Muscle of leg (tissue), 11 donors: ENCODE measurements around the gene CLK2. TPM values are rescaled to one million over a fixed set of nuclear protein-coding genes. Genes with fewer than 3 reads are reported as not detected.
A peak's percentile ranks its signal among the peaks of the same experiment; 100 is the strongest.
"Not testable (repeated sequence)": the region's sequence is repeated elsewhere in the genome, so short reads cannot be mapped to it uniquely, and the experiment has no call there.

Experiments used
- DNase-seq: peaks from one replicate; pipeline ENCODE4 v3.0.0; 2013
- H3K27ac ChIP-seq: one replicate; pipeline ENCODE4 v1.5.1; 2013; ENCODE audit warnings: mild to moderate bottlenecking, low read length, control low read depth
- H3K27me3 ChIP-seq: one replicate; pipeline ENCODE4 v1.6.1; 2013; ENCODE audit warnings: low read length; ENCODE audit not compliant: control insufficient read depth, insufficient read depth
- H3K36me3 ChIP-seq: one replicate; pipeline ENCODE4 v1.6.1; 2013; ENCODE audit warnings: low read length; ENCODE audit not compliant: control insufficient read depth, insufficient read depth
- H3K4me1 ChIP-seq: one replicate; pipeline ENCODE4 v1.6.1; 2013; ENCODE audit warnings: low read length; ENCODE audit not compliant: control insufficient read depth, insufficient read depth
- H3K4me3 ChIP-seq: one replicate; pipeline ENCODE4 v1.5.1; 2013; ENCODE audit warnings: low read length, control low read depth
- H3K9me3 ChIP-seq: replicated peaks from 2 replicates; pipeline ENCODE4 v1.6.1; 2013; ENCODE audit warnings: low read depth, low read length; ENCODE audit not compliant: control insufficient read depth
- WGBS: methylation state at CpG from one replicate; pipeline ENCODE4 v1.1.5; 2013; ENCODE audit warnings: missing lambda C conversion rate; ENCODE audit not compliant: insufficient coverage; 5-methylcytosine and 5-hydroxymethylcytosine counted together
- polyA plus RNA-seq, 8 donors: library from polyadenylated mRNA; unstranded; fragments of 120-200 nt; gene quantifications; one replicate each; pipeline versions ENCODE4 v1.2.1 to v1.2.3, GENCODE V29; 2013; ENCODE audit warnings: inconsistent platforms in 1 of 8, low replicate concordance in 1 of 8; ENCODE audit not compliant: insufficient read length in 8 of 8, insufficient read depth in 1 of 8
- total RNA-seq: library from RNA; stranded (reverse); fragments of 120-200 nt; gene quantifications from one replicate; pipeline ENCODE4 v1.2.4, GENCODE V29; 2013

The CLK2 gene
- total and polyA plus RNA-seq, 9 donors: 26.1 to 50.9 (median 42.2) TPM

DNA sequence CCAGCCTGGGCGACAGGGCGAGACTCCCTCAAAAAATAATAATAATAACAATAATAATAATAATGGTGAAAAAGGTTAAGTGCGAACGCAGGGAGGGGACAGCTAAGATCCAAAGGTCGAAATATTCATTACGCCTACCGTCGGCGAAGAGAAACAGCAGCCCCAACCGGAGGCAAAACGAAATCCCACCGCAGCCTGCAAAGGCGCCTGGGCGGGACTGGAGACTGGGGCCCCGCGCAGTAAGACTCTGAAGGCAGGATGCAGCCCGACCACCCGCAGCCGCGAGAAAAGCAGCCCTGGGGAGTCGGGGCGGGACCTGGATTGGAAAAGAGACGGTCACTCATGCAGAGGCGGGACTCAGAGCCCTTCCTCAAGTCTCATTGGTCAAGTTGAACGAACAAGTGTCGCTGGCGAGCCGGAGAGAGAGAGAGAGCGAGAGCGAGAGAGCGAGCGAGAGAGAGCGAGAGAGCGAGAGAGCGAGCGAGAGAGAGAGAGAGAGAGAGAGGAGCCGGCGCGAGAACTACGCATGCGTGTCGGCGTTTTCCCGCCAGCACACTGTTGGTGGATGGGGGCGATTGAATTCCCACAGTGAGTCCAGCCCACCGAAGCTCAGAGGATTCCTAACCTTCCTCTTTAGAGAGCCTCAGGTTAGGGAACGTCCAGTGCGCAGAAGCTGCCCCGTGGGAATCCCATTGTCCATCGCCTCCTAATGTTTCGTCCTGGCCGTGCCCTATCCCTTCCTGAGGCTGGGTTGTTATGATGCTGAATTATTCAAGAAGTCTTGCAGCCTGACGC lies 28.7 kb downstream of the CLK2 start:
- Histone ChIP-seq H3K4me3 (peak overlapping the region; percentile 61), H3K27ac (peak overlapping the region; percentile 93), H3K9me3 (no peaks in the 10 kb centered on the region), H3K36me3 (peaks cover 27% of the 10 kb centered on the region), H3K27me3 (no peaks in the 10 kb centered on the region), H3K4me1 (peaks cover 32% of the 10 kb centered on the region)
- 0% methylated on average over 35 of the region's 53 CpGs for WGBS
- DNase-seq: peak; percentile 100

DNA sequence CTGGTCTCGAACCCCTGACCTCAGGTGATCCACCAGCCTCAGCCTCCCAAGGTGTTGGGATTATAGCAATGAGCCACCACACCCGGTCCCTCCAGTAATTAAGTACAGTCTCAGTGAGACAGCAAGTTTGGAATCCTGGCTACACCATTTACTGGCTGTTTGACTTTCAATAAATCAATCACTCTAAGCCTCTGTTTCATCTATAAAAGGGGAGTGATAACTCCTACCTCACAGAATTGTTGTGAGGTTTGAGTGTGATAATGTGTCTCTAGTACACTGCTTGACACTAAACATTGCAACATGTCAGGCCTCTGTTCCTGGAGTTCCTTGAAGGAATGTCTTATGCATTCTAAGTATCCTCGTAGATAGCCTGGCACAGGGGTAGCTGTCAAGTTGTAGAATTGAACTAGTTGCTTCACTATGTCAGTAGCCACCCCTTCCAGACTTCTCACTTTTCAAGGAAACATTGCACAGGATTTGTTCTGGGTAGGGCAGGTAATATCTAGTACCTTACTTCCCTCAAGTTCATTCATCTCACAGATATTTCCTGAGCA lies 30.4 kb downstream of the CLK2 start:
- H3K27ac ChIP-seq: peak overlapping the region; percentile 93
- no peak overlapping the region for H3K4me3 ChIP-seq
- no peaks in the 10 kb centered on the region for H3K27me3 ChIP-seq
- H3K9me3 ChIP-seq: no peaks in the 10 kb centered on the region
- peaks cover 19% of the 10 kb centered on the region for H3K36me3 ChIP-seq
- no peak for DNase-seq
- no CpG with 5 or more reads among the region's 3 CpGs for WGBS
- peaks cover 32% of the 10 kb centered on the region for H3K4me1 ChIP-seq

DNA sequence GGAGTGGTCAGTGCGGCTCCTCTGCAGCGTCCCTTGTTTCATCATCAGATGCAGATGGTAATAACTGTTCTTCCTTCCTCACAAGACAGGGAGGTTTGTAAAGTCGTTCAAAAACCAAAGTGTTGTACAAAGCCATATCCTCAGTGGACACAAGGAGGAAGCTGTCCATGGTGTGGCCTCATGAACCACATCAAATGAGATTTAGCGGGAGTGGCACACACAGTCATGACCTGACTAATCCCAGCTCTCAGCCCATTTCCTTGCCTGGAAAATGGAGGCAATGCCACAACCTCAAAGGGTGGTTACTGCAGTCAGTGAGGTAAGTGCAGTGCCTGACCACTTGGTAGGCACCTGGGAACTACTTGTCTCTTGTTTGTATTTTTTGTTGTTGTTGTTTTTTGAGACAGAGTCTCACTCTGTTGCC lies 31.5 kb downstream of the CLK2 start:
- Histone ChIP-seq H3K27ac (no peak overlapping the region), H3K27me3 (no peaks in the 10 kb centered on the region), H3K4me1 (peaks cover 32% of the 10 kb centered on the region), H3K9me3 (no peaks in the 10 kb centered on the region), H3K4me3 (no peak overlapping the region), H3K36me3 (peaks cover 14% of the 10 kb centered on the region)
- WGBS: 100% methylated on average over 1 of the region's 4 CpGs
- peak; percentile 38 for DNase-seq

DNA sequence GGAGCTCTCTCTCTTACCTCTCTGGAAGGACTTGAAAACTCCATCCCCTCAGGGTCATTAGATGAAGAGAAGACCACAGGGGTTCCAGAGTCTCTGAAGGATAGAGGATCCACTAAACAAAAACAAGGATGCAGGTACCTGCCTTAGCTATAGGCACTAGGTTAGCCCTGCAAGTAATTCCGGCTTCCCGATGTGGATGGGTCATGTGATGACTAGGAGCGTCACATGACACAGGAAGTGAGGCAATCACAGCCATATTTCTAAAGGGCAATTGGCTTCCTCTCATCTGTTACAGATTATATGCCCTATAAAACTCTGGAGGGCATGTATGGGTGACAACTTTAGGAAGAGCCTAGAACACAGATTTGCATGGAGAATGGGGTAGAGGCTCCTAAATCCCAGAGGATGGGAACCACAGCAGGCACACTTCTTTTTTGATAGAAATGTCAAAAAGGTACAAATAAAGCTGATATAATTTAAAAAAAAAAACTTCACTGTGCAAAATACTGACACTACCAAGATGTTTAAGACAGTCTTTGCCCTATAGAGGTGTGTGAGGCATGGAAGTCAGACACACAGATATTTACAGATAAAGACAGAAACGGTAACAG lies 32.1 kb downstream of the CLK2 start:
- Histone ChIP-seq H3K9me3 (no peaks in the 10 kb centered on the region), H3K27ac (no peak overlapping the region), H3K4me1 (peaks cover 32% of the 10 kb centered on the region), H3K27me3 (no peaks in the 10 kb centered on the region), H3K36me3 (peaks cover 15% of the 10 kb centered on the region), H3K4me3 (peak overlapping the region; percentile 42)
- DNase-seq: peak; percentile 90
- 50% methylated on average over 1 of the region's 4 CpGs for WGBS

DNA sequence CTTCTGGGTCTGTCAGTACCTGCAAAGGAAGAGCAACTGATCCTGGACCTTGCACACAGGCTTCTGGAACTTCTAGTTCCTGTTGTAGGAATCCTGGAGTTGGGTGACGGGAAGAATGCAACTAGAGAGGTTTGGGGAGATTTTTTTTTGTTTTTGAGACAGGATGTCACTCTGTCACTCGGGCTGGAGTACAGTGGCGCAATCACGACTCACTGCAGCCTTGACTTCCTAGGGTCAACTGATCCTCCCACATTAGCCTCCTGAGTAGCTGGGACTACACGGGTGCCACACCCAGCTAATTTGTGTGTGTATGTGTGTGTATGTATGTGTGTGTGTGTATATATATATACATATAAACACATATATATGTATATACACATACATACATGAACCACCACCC lies 36.9 kb downstream of the CLK2 start:
- Histone ChIP-seq H3K4me1 (peaks cover 14% of the 10 kb centered on the region), H3K9me3 (no peaks in the 10 kb centered on the region), H3K27me3 (no peaks in the 10 kb centered on the region), H3K36me3 (peaks cover 18% of the 10 kb centered on the region), H3K27ac (no peak overlapping the region), H3K4me3 (no peak overlapping the region)
- DNase-seq: no peak
- WGBS: no CpG with 5 or more reads among the region's 5 CpGs

DNA sequence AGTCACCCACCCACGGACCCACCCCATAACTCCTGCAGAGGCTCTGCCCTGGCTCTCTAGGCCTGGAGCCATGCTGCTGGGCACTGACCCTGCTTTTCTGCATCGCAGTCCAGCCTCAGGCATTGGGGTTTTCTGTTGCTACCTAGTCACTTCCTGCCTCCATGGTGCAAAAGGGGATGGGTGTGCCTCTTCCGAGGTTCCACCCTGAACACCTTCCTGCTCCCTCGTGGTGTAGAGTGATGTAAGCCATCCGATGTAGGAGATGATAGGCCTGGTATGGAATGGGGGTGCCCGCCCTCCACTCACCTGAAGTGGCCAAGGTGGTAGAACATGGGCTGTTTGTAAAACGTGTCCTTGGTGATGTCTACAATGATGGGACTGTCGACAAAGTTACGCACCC lies 37.9 kb downstream of the CLK2 start:
- H3K4me3 ChIP-seq, DNase-seq: not testable (repeated sequence)
- 82% methylated on average over 3 of the region's 9 CpGs for WGBS

DNA sequence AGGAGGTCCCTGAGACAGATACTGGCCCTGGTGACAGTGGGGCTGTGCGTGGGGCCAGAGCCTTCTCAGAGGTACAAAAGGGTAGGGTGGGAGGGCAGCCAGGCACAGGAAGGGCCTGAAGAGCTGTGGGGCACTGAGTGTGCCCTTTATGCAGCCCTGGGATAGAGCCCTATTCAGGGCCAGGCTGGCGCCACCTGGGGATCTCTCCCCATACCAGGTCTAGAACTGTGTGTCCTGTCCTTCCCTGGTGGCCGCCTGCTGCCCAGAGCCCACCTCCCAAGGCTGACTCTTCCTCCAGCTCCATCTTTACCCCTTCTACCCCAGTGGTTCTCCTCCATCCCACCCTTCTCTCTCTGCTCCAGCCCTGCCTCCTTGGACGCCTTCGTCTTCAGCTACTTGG lies 39.8 kb downstream of the CLK2 start:
- H3K36me3 ChIP-seq: peaks cover 18% of the 10 kb centered on the region
- not testable (repeated sequence) for H3K27me3 ChIP-seq, H3K9me3 ChIP-seq, H3K4me1 ChIP-seq, DNase-seq, H3K4me3 ChIP-seq, H3K27ac ChIP-seq
- 83% methylated on average over 1 of the region's 5 CpGs for WGBS

More for the DNA sequence above, 37.9 kb downstream of the CLK2 start:
- not testable (repeated sequence) for H3K9me3 ChIP-seq, H3K27me3 ChIP-seq, H3K27ac ChIP-seq, H3K4me1 ChIP-seq
- peaks cover 18% of the 10 kb centered on the region for H3K36me3 ChIP-seq

DNA sequence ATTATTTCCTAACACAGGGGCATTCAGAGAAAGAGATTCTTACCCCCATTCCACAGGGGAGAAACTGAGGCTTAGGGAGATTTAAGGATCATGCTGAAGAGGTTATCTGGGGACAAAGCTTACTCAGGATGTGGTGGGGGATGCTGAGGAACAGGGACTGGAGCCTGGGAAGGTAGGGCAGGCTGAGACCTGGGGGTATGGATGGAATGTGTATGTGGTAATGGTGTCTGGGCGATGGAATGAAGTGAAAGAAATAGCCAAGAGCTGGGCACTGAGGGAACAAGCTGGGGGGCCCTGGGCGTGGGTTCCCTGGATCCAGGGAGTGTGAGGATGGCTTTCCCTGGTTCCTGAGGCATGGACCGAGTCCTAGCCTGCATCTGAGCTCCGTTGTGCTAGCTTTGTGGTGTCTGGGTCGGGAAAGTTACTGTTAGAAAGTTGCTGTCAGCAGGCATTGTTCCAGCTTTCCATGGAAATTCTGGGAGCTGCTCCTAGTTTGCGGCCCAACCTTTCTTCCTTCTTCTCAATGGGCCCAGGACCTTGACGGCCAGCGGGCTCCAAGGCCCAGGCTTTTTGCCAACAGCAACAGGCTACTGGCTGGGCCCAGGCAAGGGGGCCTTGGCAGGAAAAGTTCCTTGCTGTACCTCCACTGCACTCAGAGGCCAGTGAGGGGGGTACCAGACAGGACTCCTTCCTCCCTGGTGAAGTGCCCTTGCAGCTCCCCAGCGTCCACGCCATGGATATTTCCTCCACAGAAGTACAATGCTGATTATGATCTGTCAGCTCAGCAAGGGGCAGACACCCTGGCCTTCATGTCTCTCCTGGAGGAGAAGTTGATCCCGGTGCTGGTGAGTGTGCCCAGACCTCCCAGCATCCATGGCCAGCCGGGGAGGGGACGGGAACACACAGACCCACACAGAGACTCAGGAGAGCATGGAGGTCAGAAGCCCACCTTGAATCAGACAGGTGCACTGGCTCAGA lies 41.0 kb downstream of the CLK2 start:
- peak; percentile 96 for DNase-seq
- H3K36me3 ChIP-seq: peaks cover 14% of the 10 kb centered on the region
- H3K4me1 ChIP-seq: peaks cover 13% of the 10 kb centered on the region
- peak overlapping the region; percentile 83 for H3K27ac ChIP-seq
- H3K27me3 ChIP-seq, H3K9me3 ChIP-seq, H3K4me3 ChIP-seq: not testable (repeated sequence)
- 38% methylated on average over 5 of the region's 13 CpGs for WGBS

DNA sequence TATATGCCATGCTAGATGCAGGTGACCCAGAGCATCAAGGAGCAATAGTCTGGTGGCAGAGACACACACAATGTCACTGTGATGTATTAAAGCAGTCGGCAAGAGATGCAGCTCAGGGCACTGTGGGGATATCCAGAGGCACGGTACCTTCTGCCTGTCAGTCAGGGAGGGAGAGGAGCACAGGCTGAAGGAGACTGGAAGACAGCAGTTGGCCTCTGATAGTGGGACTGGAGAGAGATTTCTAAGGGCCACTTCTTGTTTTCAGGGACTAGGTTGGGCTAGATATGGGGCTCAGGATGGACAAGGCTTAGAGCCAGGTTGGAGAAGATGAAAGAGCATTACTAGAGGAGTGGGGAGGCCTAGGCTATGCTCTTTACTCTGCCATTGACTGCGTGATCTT lies 42.0 kb downstream of the CLK2 start:
- H3K9me3 ChIP-seq, H3K36me3 ChIP-seq, H3K27me3 ChIP-seq, H3K4me3 ChIP-seq, DNase-seq: not testable (repeated sequence)
- peaks cover 17% of the 10 kb centered on the region for H3K4me1 ChIP-seq
- peak overlapping the region; percentile 83 for H3K27ac ChIP-seq
- 47% methylated on average over 2 of the region's 3 CpGs for WGBS

DNA sequence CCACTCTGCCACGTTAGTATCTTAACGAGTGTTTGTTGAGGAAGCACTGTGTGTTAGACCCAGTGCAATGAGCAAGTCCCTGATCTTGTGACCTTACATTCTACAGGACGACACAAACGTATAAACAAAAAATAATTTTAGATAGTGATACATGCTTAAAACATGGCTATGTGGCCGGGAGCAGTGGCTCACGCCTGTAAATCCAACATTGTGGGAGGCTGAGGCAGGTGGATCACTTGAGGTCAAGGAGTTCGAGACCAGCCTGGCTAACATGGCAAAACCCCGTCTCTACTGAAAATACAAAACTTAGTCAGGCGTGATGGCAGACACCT lies 45.2 kb downstream of the CLK2 start:
- peaks cover 26% of the 10 kb centered on the region for H3K4me1 ChIP-seq
- H3K36me3 ChIP-seq: peaks cover 3% of the 10 kb centered on the region
- H3K27me3 ChIP-seq: no peaks in the 10 kb centered on the region
- peak overlapping the region; percentile 96 for H3K27ac ChIP-seq
- no peaks in the 10 kb centered on the region for H3K9me3 ChIP-seq
- WGBS: 85% methylated on average over 5 of the region's 9 CpGs
- DNase-seq: no peak
- peak overlapping the region; percentile 48 for H3K4me3 ChIP-seq
